Measurements from ENCODE around the gene SYTL2. TPM values are rescaled to one million over a fixed set of nuclear protein-coding genes. Genes with fewer than 3 reads are reported as not detected.
"Not testable (repeated sequence)": the region's sequence is repeated elsewhere in the genome, so short reads cannot be mapped to it uniquely, and the experiment has no call there.

Gene SYTL2
- total RNA-seq, 2 donors from 2014 or later, result 1.7 to 3.4 TPM

- Histone ChIP-seq H3K4me3 (ENCODE audit: low read length) (no peak overlapping the region), H3K27me3 (ENCODE audit: control insufficient read depth, insufficient read depth, low read length, poor library complexity, severe bottlenecking) (no peaks in the 10 kb centered on the region), H3K36me3 (ENCODE audit: control insufficient read depth, insufficient read depth, low read length) (no peaks in the 10 kb centered on the region), H3K9ac (ENCODE audit: extremely low read depth, low read length, poor library complexity, severe bottlenecking) (no peak overlapping the region), H3K27ac (ENCODE audit: low read depth, low read length) (no peak overlapping the region), H3K9me3 (ENCODE audit: control insufficient read depth, low read length) (peaks cover 3% of the 10 kb centered on the region), H3K4me1 (ENCODE audit: control insufficient read depth, insufficient read depth, low read length) (no peaks in the 10 kb centered on the region)
- Mint-ChIP-seq H3K4me1 (no peaks in the 10 kb centered on the region), H3K9me3 (peaks cover 7% of the 10 kb centered on the region), H3K27me3 (ENCODE audit: insufficient read depth) (no peaks in the 10 kb centered on the region), H3K4me3 (no peak overlapping the region), H3K36me3 (ENCODE audit: low read depth) (peaks cover 5% of the 10 kb centered on the region), H3K27ac (no peak overlapping the region)
- WGBS, 2 experiments (ENCODE audit: insufficient coverage in 1 of 2, insufficient read length in 1 of 2), result 100% methylated on average over 1 of the region's 1 CpG
- no peak for DNase-seq
- TF ChIP-seq CTCF (conservative IDR thresholded peaks at IDR 0.05), result no peak
These were observed 23.8 kb downstream of the SYTL2 start for GRCh38 chr11:85787168-85787567.

- H3K4me3 Mint-ChIP-seq, result no peak overlapping the region
- WGBS, 2 experiments (ENCODE audit: insufficient coverage in 1 of 2, insufficient read length in 1 of 2), result 96 to 100% methylated on average over 2 to 6 of the region's 6 CpGs
These were observed 26.3 kb downstream of the SYTL2 start for GRCh38 chr11:85784480-85785265.

GRCh38 chr11:85783758-85784157 is 27.2 kb downstream of the SYTL2 start:
- H3K27me3 Mint-ChIP-seq (ENCODE audit: insufficient read depth), result no peaks in the 10 kb centered on the region
- peaks cover 21% of the 10 kb centered on the region for H3K4me1 Mint-ChIP-seq

More at GRCh38 chr11:85784480-85785265, 26.3 kb downstream of the SYTL2 start:
- Mint-ChIP-seq H3K27me3 (ENCODE audit: insufficient read depth) (no peaks in the 10 kb centered on the region), H3K27ac (no peak overlapping the region), H3K4me1 (peaks cover 17% of the 10 kb centered on the region), H3K36me3 (ENCODE audit: low read depth) (peaks cover 5% of the 10 kb centered on the region), H3K9me3 (peaks cover 14% of the 10 kb centered on the region)
- no peaks in the 10 kb centered on the region for H3K36me3 ChIP-seq (ENCODE audit: control insufficient read depth, insufficient read depth, low read length)
- peaks cover 6% of the 10 kb centered on the region for H3K4me1 ChIP-seq (ENCODE audit: control insufficient read depth, insufficient read depth, low read length)
- no peak for TF ChIP-seq CTCF (conservative IDR thresholded peaks at IDR 0.05)
- no peak overlapping the region for H3K27ac ChIP-seq (ENCODE audit: low read depth, low read length)
- H3K9ac ChIP-seq (ENCODE audit: extremely low read depth, low read length, poor library complexity, severe bottlenecking), result no peak overlapping the region
- H3K27me3 ChIP-seq (ENCODE audit: control insufficient read depth, insufficient read depth, low read length, poor library complexity, severe bottlenecking), result no peaks in the 10 kb centered on the region
- H3K9me3 ChIP-seq (ENCODE audit: control insufficient read depth, low read length), result peaks cover 11% of the 10 kb centered on the region
- no peak overlapping the region for H3K4me3 ChIP-seq (ENCODE audit: low read length)
- no peak for DNase-seq

GRCh38 chr11:85780780-85781517 is 30.0 kb downstream of the SYTL2 start:
- not testable (repeated sequence) for H3K4me1 ChIP-seq (ENCODE audit: control insufficient read depth, insufficient read depth, low read length); H3K36me3 ChIP-seq (ENCODE audit: control insufficient read depth, insufficient read depth, low read length); DNase-seq; H3K4me3 ChIP-seq (ENCODE audit: low read length); H3K27ac Mint-ChIP-seq; H3K36me3 Mint-ChIP-seq (ENCODE audit: low read depth); H3K27me3 ChIP-seq (ENCODE audit: control insufficient read depth, insufficient read depth, low read length, poor library complexity, severe bottlenecking); H3K4me3 Mint-ChIP-seq; H3K9ac ChIP-seq (ENCODE audit: extremely low read depth, low read length, poor library complexity, severe bottlenecking); H3K27me3 Mint-ChIP-seq (ENCODE audit: insufficient read depth); H3K27ac ChIP-seq (ENCODE audit: low read depth, low read length)
- peaks cover 11% of the 10 kb centered on the region for H3K9me3 ChIP-seq (ENCODE audit: control insufficient read depth, low read length)
- Mint-ChIP-seq H3K4me1 (peaks cover 21% of the 10 kb centered on the region), H3K9me3 (peaks cover 15% of the 10 kb centered on the region)
- 96 to 100% methylated on average over 2 to 3 of the region's 3 CpGs for WGBS, 2 experiments (ENCODE audit: insufficient coverage in 1 of 2, insufficient read length in 1 of 2)

More at GRCh38 chr11:85783758-85784157, 27.2 kb downstream of the SYTL2 start:
- no peak for DNase-seq
- Mint-ChIP-seq H3K9me3 (peaks cover 14% of the 10 kb centered on the region), H3K27ac (no peak overlapping the region), H3K36me3 (ENCODE audit: low read depth) (peaks cover 5% of the 10 kb centered on the region), H3K4me3 (no peak overlapping the region)
- Histone ChIP-seq H3K36me3 (ENCODE audit: control insufficient read depth, insufficient read depth, low read length) (no peaks in the 10 kb centered on the region), H3K9me3 (ENCODE audit: control insufficient read depth, low read length) (peaks cover 11% of the 10 kb centered on the region), H3K27me3 (ENCODE audit: control insufficient read depth, insufficient read depth, low read length, poor library complexity, severe bottlenecking) (no peaks in the 10 kb centered on the region), H3K4me3 (ENCODE audit: low read length) (no peak overlapping the region), H3K9ac (ENCODE audit: extremely low read depth, low read length, poor library complexity, severe bottlenecking) (no peak overlapping the region), H3K4me1 (ENCODE audit: control insufficient read depth, insufficient read depth, low read length) (peaks cover 7% of the 10 kb centered on the region), H3K27ac (ENCODE audit: low read depth, low read length) (no peak overlapping the region)
- 89% methylated on average over 1 of the region's 1 CpG; no CpG with 5 or more reads in 1 of the 2 experiments for WGBS, 2 experiments (ENCODE audit: insufficient coverage in 1 of 2, insufficient read length in 1 of 2)
- TF ChIP-seq CTCF (conservative IDR thresholded peaks at IDR 0.05), result no peak

All from endodermal cell (in vitro differentiated cells).